Effector memory CD8-positive, alpha-beta T cell (primary cell): ENCODE data around the gene RPGR.
A peak's percentile ranks its signal among the peaks of the same experiment; 100 is the strongest.

ENCODE experiments used
- ATAC-seq: fragments of 150-1000 bp; cut with Tn5 transposase; replicated peaks from 2 replicates; pipeline ENCODE4 v1.10.0; 2021; ENCODE audit warnings: mild to moderate bottlenecking, moderate library complexity
- DNase-seq, 3 experiments: peaks; one replicate each; pipeline ENCODE4 v3.0.0; 2021
- H3K27ac Mint-ChIP-seq, 2 donors: one replicate each; pipeline ENCODE4 v1.8.0; 2022; ENCODE audit warnings: mild to moderate bottlenecking in 2 of 2, mixed read lengths in 2 of 2, moderate library complexity in 2 of 2
- H3K27me3 Mint-ChIP-seq, 2 donors: one replicate each; pipeline ENCODE4 v1.8.0; 2022; ENCODE audit warnings: mixed read lengths in 2 of 2
- H3K36me3 Mint-ChIP-seq: one replicate; pipeline ENCODE4 v1.8.0; 2022; ENCODE audit warnings: mild to moderate bottlenecking, moderate library complexity, mixed read lengths; ENCODE audit not compliant: insufficient read depth
- H3K4me1 Mint-ChIP-seq, 2 donors: one replicate each; pipeline ENCODE4 v1.8.0; 2022; ENCODE audit warnings: low read depth in 2 of 2, mixed read lengths in 2 of 2
- H3K4me3 Mint-ChIP-seq, 2 donors: one replicate each; pipeline ENCODE4 v1.8.0; 2022; ENCODE audit warnings: mild to moderate bottlenecking in 2 of 2, mixed read lengths in 2 of 2, moderate library complexity in 2 of 2
- H3K9me3 Mint-ChIP-seq, 2 donors: one replicate each; pipeline ENCODE4 v1.8.0; 2022; ENCODE audit warnings: mixed read lengths in 2 of 2

RPGR gene

GRCh38 chrX:38346150-38346549 is 18.8 kb upstream of the RPGR start:
- Mint-ChIP-seq H3K4me3 (no peak overlapping the region), H3K27ac (no peak overlapping the region), H3K36me3 (no peaks in the 10 kb centered on the region), H3K27me3 (peaks cover 9 to 17% of the 10 kb centered on the region in 2 donors), H3K9me3 (no peaks in the 10 kb centered on the region), H3K4me1 (no peaks in the 10 kb centered on the region)
- DNase-seq (no peak), ATAC-seq (no peak)

GRCh38 chrX:38342853-38343778 is 15.8 kb upstream of the RPGR start:
- H3K4me3 Mint-ChIP-seq = no peak overlapping the region
- H3K9me3 Mint-ChIP-seq = no peaks in the 10 kb centered on the region
- H3K27ac Mint-ChIP-seq = no peak overlapping the region
- ATAC-seq (no peak), DNase-seq (no peak)
- no peaks in the 10 kb centered on the region for H3K27me3 Mint-ChIP-seq
- no peaks in the 10 kb centered on the region for H3K4me1 Mint-ChIP-seq
- H3K36me3 Mint-ChIP-seq = no peaks in the 10 kb centered on the region

GRCh38 chrX:38341442-38341841 is 14.1 kb upstream of the RPGR start:
- no peak overlapping the region for H3K4me3 Mint-ChIP-seq
- no peaks in the 10 kb centered on the region for H3K4me1 Mint-ChIP-seq
- DNase-seq = no peak
- H3K27ac Mint-ChIP-seq = no peak overlapping the region
- H3K27me3 Mint-ChIP-seq = no peaks in the 10 kb centered on the region
- H3K9me3 Mint-ChIP-seq = no peaks in the 10 kb centered on the region
- H3K36me3 Mint-ChIP-seq = no peaks in the 10 kb centered on the region
- no peak for ATAC-seq

GRCh38 chrX:38336538-38337240 is 9.4 kb upstream of the RPGR start:
- H3K9me3 Mint-ChIP-seq = no peaks in the 10 kb centered on the region
- ATAC-seq (no peak), DNase-seq (no peak)
- no peaks in the 10 kb centered on the region for H3K4me1 Mint-ChIP-seq
- no peak overlapping the region for H3K4me3 Mint-ChIP-seq
- no peaks in the 10 kb centered on the region for H3K36me3 Mint-ChIP-seq
- no peak overlapping the region for H3K27ac Mint-ChIP-seq
- no peaks in the 10 kb centered on the region for H3K27me3 Mint-ChIP-seq

- DNase-seq (no peak), ATAC-seq (no peak)
- Mint-ChIP-seq H3K27me3 (no peaks in the 10 kb centered on the region), H3K4me3 (no peak overlapping the region), H3K9me3 (no peaks in the 10 kb centered on the region), H3K36me3 (no peaks in the 10 kb centered on the region), H3K27ac (no peak overlapping the region), H3K4me1 (no peaks in the 10 kb centered on the region)
These were observed 8.1 kb upstream of the RPGR start for GRCh38 chrX:38335382-38335781.

GRCh38 chrX:38332505-38332904 is 5.2 kb upstream of the RPGR start:
- H3K4me3 Mint-ChIP-seq = no peak overlapping the region
- DNase-seq (no peak), ATAC-seq (no peak)
- no peaks in the 10 kb centered on the region for H3K36me3 Mint-ChIP-seq
- no peaks in the 10 kb centered on the region for H3K9me3 Mint-ChIP-seq
- no peaks in the 10 kb centered on the region for H3K27me3 Mint-ChIP-seq
- H3K27ac Mint-ChIP-seq = no peak overlapping the region
- H3K4me1 Mint-ChIP-seq = peaks cover 11 to 12% of the 10 kb centered on the region in 2 donors

- Mint-ChIP-seq H3K4me3 (peak overlapping the region; percentile 96), H3K9me3 (no peaks in the 10 kb centered on the region), H3K27ac (peak overlapping the region; percentile 98 to 99), H3K36me3 (peaks cover 4% of the 10 kb centered on the region), H3K27me3 (no peaks in the 10 kb centered on the region), H3K4me1 (peaks cover 20 to 26% of the 10 kb centered on the region in 2 donors)
- no peak for ATAC-seq
- no peak for DNase-seq
These were observed 419 bp upstream of the RPGR start for GRCh38 chrX:38327775-38328081.

- Mint-ChIP-seq H3K4me1 (peaks cover 20 to 26% of the 10 kb centered on the region in 2 donors), H3K9me3 (no peaks in the 10 kb centered on the region), H3K27ac (peak overlapping the region; percentile 98 to 99), H3K4me3 (peak overlapping the region; percentile 96), H3K27me3 (no peaks in the 10 kb centered on the region), H3K36me3 (peaks cover 4% of the 10 kb centered on the region)
- ATAC-seq (no peak), DNase-seq (no peak)
These were observed 1.2 kb downstream of the RPGR start for GRCh38 chrX:38326086-38326485.

GRCh38 chrX:38320819-38321218 is 6.5 kb downstream of the RPGR start:
- no peak overlapping the region for H3K27ac Mint-ChIP-seq
- no peaks in the 10 kb centered on the region for H3K27me3 Mint-ChIP-seq
- DNase-seq (no peak), ATAC-seq (no peak)
- no peaks in the 10 kb centered on the region for H3K9me3 Mint-ChIP-seq
- H3K36me3 Mint-ChIP-seq = peaks cover 4% of the 10 kb centered on the region
- no peak overlapping the region for H3K4me3 Mint-ChIP-seq
- peaks cover 3 to 9% of the 10 kb centered on the region in 2 donors for H3K4me1 Mint-ChIP-seq

- Mint-ChIP-seq H3K27ac (no peak overlapping the region), H3K4me1 (peaks cover 2 to 3% of the 10 kb centered on the region in 2 donors)
These were observed 8.7 kb downstream of the RPGR start for GRCh38 chrX:38318606-38319005.

GRCh38 chrX:38318196-38318595 is 9.1 kb downstream of the RPGR start:
- Mint-ChIP-seq H3K9me3 (no peaks in the 10 kb centered on the region), H3K27me3 (no peaks in the 10 kb centered on the region), H3K4me1 (peaks cover 0 to 2% of the 10 kb centered on the region in 2 donors), H3K36me3 (peaks cover 10% of the 10 kb centered on the region), H3K4me3 (no peak overlapping the region), H3K27ac (no peak overlapping the region)
- DNase-seq = no peak
- ATAC-seq = no peak

More at GRCh38 chrX:38318606-38319005, 8.7 kb downstream of the RPGR start:
- Mint-ChIP-seq H3K27me3 (no peaks in the 10 kb centered on the region), H3K9me3 (no peaks in the 10 kb centered on the region), H3K4me3 (no peak overlapping the region), H3K36me3 (peaks cover 10% of the 10 kb centered on the region)
- DNase-seq = no peak
- ATAC-seq = no peak

GRCh38 chrX:38315186-38315585 is 12.1 kb downstream of the RPGR start:
- peaks cover 17% of the 10 kb centered on the region for H3K36me3 Mint-ChIP-seq
- ATAC-seq = no peak

GRCh38 chrX:38313190-38313589 is 14.1 kb downstream of the RPGR start:
- Mint-ChIP-seq H3K27ac (peak overlapping the region in 1 of 2 donors; percentile 41), H3K4me3 (no peak overlapping the region), H3K27me3 (no peaks in the 10 kb centered on the region), H3K36me3 (peaks cover 19% of the 10 kb centered on the region), H3K4me1 (no peaks in the 10 kb centered on the region), H3K9me3 (no peaks in the 10 kb centered on the region)
- no peak for ATAC-seq
- no peak for DNase-seq

More at GRCh38 chrX:38315186-38315585, 12.1 kb downstream of the RPGR start:
- H3K27me3 Mint-ChIP-seq = no peaks in the 10 kb centered on the region
- no peak overlapping the region for H3K4me3 Mint-ChIP-seq
- H3K4me1 Mint-ChIP-seq = peaks cover 0 to 2% of the 10 kb centered on the region in 2 donors
- DNase-seq = no peak
- no peaks in the 10 kb centered on the region for H3K9me3 Mint-ChIP-seq
- H3K27ac Mint-ChIP-seq = no peak overlapping the region

- Mint-ChIP-seq H3K36me3 (peaks cover 15% of the 10 kb centered on the region), H3K9me3 (no peaks in the 10 kb centered on the region), H3K4me1 (no peaks in the 10 kb centered on the region), H3K4me3 (no peak overlapping the region), H3K27ac (no peak overlapping the region), H3K27me3 (no peaks in the 10 kb centered on the region)
- DNase-seq (no peak), ATAC-seq (no peak)
These were observed 14.9 kb downstream of the RPGR start for GRCh38 chrX:38312436-38312835.
